Measurements from ENCODE around the gene NHERF1. TPM values are rescaled to one million over a fixed set of nuclear protein-coding genes. Genes with fewer than 3 reads are reported as not detected.

NHERF1 gene
- total and polyA plus RNA-seq, 2 of the 13 experiments (the other 11 are each of a cell fraction or from before 2014, with no cell fraction given): 169 to 269 TPM

- TF ChIP-seq NFAT5 (CRISPR knock-in tag; IDR thresholded peaks at IDR 0.05): no peak
- TF ChIP-seq KLF13 (CRISPR knock-in tag; IDR thresholded peaks at IDR 0.05): no peak
- peak; percentile 60 for TF ChIP-seq RBM22 (optimal IDR thresholded peaks at IDR 0.05; ENCODE audit: low read length)
- no peak for TF ChIP-seq ZNF567 (CRISPR knock-in tag; IDR thresholded peaks at IDR 0.05; ENCODE audit: borderline replicate concordance)
- TF ChIP-seq CC2D1A (CRISPR knock-in tag; IDR thresholded peaks at IDR 0.05): no peak
- TF ChIP-seq ZNF451 (CRISPR knock-in tag; IDR thresholded peaks at IDR 0.05): no peak
- no peak for TF ChIP-seq ZNF839 (CRISPR knock-in tag; IDR thresholded peaks at IDR 0.05; ENCODE audit: borderline replicate concordance)
- no peak for TF ChIP-seq ZBTB1 (CRISPR knock-in tag; IDR thresholded peaks at IDR 0.05; ENCODE audit: borderline replicate concordance)
- no peak for TF ChIP-seq SMC3 (IDR thresholded peaks at IDR 0.05; ENCODE audit: low read length)
- TF ChIP-seq KDM4B (CRISPR knock-in tag; IDR thresholded peaks at IDR 0.05): no peak
- no peak for TF ChIP-seq ARNTL (CRISPR knock-in tag; IDR thresholded peaks at IDR 0.05)
- no peak for TF ChIP-seq ZZZ3 (CRISPR knock-in tag; IDR thresholded peaks at IDR 0.05; ENCODE audit: borderline replicate concordance)
- TF ChIP-seq ZNF501 (CRISPR knock-in tag; IDR thresholded peaks at IDR 0.05): no peak
- no peak; the same call in 1 of the 2 replicates for TF ChIP-seq ZNF576 (CRISPR knock-in tag; IDR thresholded peaks at IDR 0.05)
- no peak for TF ChIP-seq ZNF343 (CRISPR knock-in tag; IDR thresholded peaks at IDR 0.05)
- no peak for TF ChIP-seq ZNF546 (CRISPR knock-in tag; conservative IDR thresholded peaks at IDR 0.05)
- no peak for TF ChIP-seq CEBPG (CRISPR knock-in tag; IDR thresholded peaks at IDR 0.05)
- TF ChIP-seq ZNF850 (CRISPR knock-in tag; conservative IDR thresholded peaks at IDR 0.05): no peak
- TF ChIP-seq SIX4 (CRISPR knock-in tag; IDR thresholded peaks at IDR 0.05): no peak
- TF ChIP-seq MTERF4 (CRISPR knock-in tag; IDR thresholded peaks at IDR 0.05): no peak
- no peak for TF ChIP-seq ZNF256 (CRISPR knock-in tag; conservative IDR thresholded peaks at IDR 0.05)
- no peak for TF ChIP-seq DPF2 (CRISPR knock-in tag; IDR thresholded peaks at IDR 0.05; ENCODE audit: borderline replicate concordance, low read depth)
- TF ChIP-seq HNRNPLL (IDR thresholded peaks at IDR 0.05; ENCODE audit: low read depth, low read length, poor library complexity, severe bottlenecking): peak; percentile 16
- TF ChIP-seq NCOA1 (CRISPR knock-in tag; IDR thresholded peaks at IDR 0.05): no peak
- TF ChIP-seq THAP11 (CRISPR knock-in tag; IDR thresholded peaks at IDR 0.05): no peak
These were observed 9.8 kb downstream of the NHERF1 start (continued) for GRCh38 chr17:74757931-74758847.
